Uterus (tissue), 4 donors: Measurements from ENCODE around the gene EPHB6. TPM values are rescaled to one million over a fixed set of nuclear protein-coding genes. Genes with fewer than 3 reads are reported as not detected.

Experiments used
- DNase-seq, 2 donors: peaks; one replicate each; pipeline ENCODE4 v3.0.0-alpha.2; 2019 to 2020
- H3K27ac ChIP-seq, 2 donors: fragments of 200-600 bp; sonication (generic); 1 replicate in 1 of 2; 2 replicates in 1 of 2; pipeline ENCODE4 v1.5.1; 2016 to 2018
- H3K27me3 ChIP-seq, 2 donors: fragments of 200-600 bp; sonication (generic); one replicate each; pipeline ENCODE4 v1.5.1; 2018 to 2019; ENCODE audit warnings: control low read depth in 1 of 2
- H3K36me3 ChIP-seq, 2 donors: fragments of 200-600 bp; sonication (generic); one replicate each; pipeline ENCODE4 v1.5.1; 2019; ENCODE audit warnings: control low read depth in 1 of 2
- H3K4me1 ChIP-seq, 2 donors: fragments of 200-600 bp; sonication (generic); one replicate each; pipeline ENCODE4 v1.5.1; 2018 to 2019; ENCODE audit warnings: control low read depth in 1 of 2
- H3K4me3 ChIP-seq, 2 donors: fragments of 200-600 bp; sonication (generic); 1 replicate in 1 of 2; 2 replicates in 1 of 2; pipeline ENCODE4 v1.5.1; 2018 to 2019; ENCODE audit warnings: mild to moderate bottlenecking in 1 of 2
- H3K9me3 ChIP-seq, 2 donors: fragments of 200-600 bp; sonication (generic); one replicate each; pipeline ENCODE4 v1.5.1; 2019; ENCODE audit warnings: control low read depth in 1 of 2
- CTCF ChIP-seq, 4 experiments: fragments of 200-600 bp in 2 of 4; fragments of 450-650 bp in 2 of 4; sonication (generic) in 2 of 4; IDR thresholded peaks; one replicate each; pipeline ENCODE4 v1.5.1; 2016 to 2019; ENCODE audit warnings: antibody characterized with exemption in 4 of 4, mild to moderate bottlenecking in 2 of 4, moderate library complexity in 1 of 4
- POLR2A ChIP-seq, 2 donors: fragments of 450-650 bp; IDR thresholded peaks; one replicate each; pipeline ENCODE4 v1.6.1; 2016; ENCODE audit warnings: antibody characterized with exemption in 2 of 2, mild to moderate bottlenecking in 1 of 2, moderate library complexity in 1 of 2
- intact Hi-C: fragments of 100-400 bp; cut with DNase I; formaldehyde crosslinking; loops from one replicate; pipeline ENCODE4 v1.15.1; 2023; ENCODE audit warnings: low total_unique reads
- total RNA-seq, 4 donors: library from RNA; depleted of rRNA in 3 of 4; stranded (reverse); fragments of >200 nt in 3 of 4; gene quantifications; one replicate each; pipeline versions ENCODE4 v1.1.0 to v1.2.4, GENCODE V29; 2014 to 2023
- donor health status: DM: yes; HTN: yes; CAD: no.

Gene EPHB6
- total RNA-seq, 4 donors from 2014 or later, result 1.5 to 34.6 (median 21.9) TPM

- TF ChIP-seq CTCF (IDR thresholded peaks at IDR 0.05), result no peak
- no peak for TF ChIP-seq POLR2A (IDR thresholded peaks at IDR 0.05)
- intact Hi-C loops, result no loop called here
- peaks cover 0 to 12% of the 10 kb centered on the region in 2 donors for H3K27me3 ChIP-seq
- H3K27ac ChIP-seq, result no peak overlapping the region
- no peak for DNase-seq
- no peaks in the 10 kb centered on the region for H3K9me3 ChIP-seq
- no peaks in the 10 kb centered on the region for H3K4me1 ChIP-seq
- H3K4me3 ChIP-seq, result no peak overlapping the region
- no peaks in the 10 kb centered on the region for H3K36me3 ChIP-seq
Observed at GRCh38 chr7:142847353-142847752, 7.5 kb upstream of the EPHB6 start.

DNA sequence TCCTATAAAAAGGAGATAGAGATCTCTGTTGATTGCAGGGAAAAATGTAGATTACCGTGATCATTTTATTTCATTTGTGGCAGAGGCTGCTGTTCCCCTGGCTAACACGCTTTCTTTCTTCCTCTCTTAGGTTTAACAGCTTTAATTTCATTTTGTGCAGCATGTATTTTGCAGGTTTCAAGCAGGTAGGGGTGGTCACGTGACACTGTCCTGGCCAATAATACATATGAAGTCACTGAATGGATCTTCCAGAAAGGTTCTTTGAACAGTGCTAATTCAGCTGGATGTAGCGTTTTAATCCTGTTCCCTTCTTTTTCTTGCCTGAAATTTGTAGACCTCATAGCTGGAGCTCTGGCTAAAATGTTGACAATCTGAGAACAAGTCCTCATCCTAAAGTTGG, 3.6 kb upstream of the EPHB6 start:
- Histone ChIP-seq H3K36me3 (no peaks in the 10 kb centered on the region), H3K27me3 (peaks cover 0 to 12% of the 10 kb centered on the region in 2 donors), H3K4me3 (no peak overlapping the region), H3K27ac (no peak overlapping the region), H3K9me3 (no peaks in the 10 kb centered on the region), H3K4me1 (no peaks in the 10 kb centered on the region)
- TF ChIP-seq POLR2A (IDR thresholded peaks at IDR 0.05), result no peak
- intact Hi-C loops, result no loop called here
- no peak for DNase-seq

GRCh38 chr7:142851919-142852318, 3.0 kb upstream of the EPHB6 start:
- no peak for DNase-seq
- TF ChIP-seq POLR2A (IDR thresholded peaks at IDR 0.05), result no peak
- Histone ChIP-seq H3K4me3 (no peak overlapping the region), H3K9me3 (no peaks in the 10 kb centered on the region), H3K4me1 (no peaks in the 10 kb centered on the region), H3K27ac (no peak overlapping the region), H3K36me3 (no peaks in the 10 kb centered on the region), H3K27me3 (peaks cover 0 to 12% of the 10 kb centered on the region in 2 donors)
- intact Hi-C loops, result no loop called here

- peak; percentile 65 to 68 for DNase-seq
- intact Hi-C loops, result no loop called here
- H3K36me3 ChIP-seq, result no peaks in the 10 kb centered on the region
Observed at GRCh38 chr7:142853739-142854371, 1.0 kb upstream of the EPHB6 start.

GRCh38 chr7:142855114-142855743, 353 bp downstream of the EPHB6 start:
- H3K27me3 ChIP-seq, result no peaks in the 10 kb centered on the region
- intact Hi-C loops, result no loop called here
- peak overlapping the region; percentile 59 to 73 for H3K4me3 ChIP-seq
- H3K4me1 ChIP-seq, result no peaks in the 10 kb centered on the region
- H3K9me3 ChIP-seq, result no peaks in the 10 kb centered on the region
- H3K36me3 ChIP-seq, result no peaks in the 10 kb centered on the region
- TF ChIP-seq POLR2A (IDR thresholded peaks at IDR 0.05) (no peak), CTCF (IDR thresholded peaks at IDR 0.05) (no peak)
- no peak for DNase-seq
- peak overlapping the region; percentile 45 to 76 for H3K27ac ChIP-seq

More at GRCh38 chr7:142853739-142854371, 1.0 kb upstream of the EPHB6 start:
- no peaks in the 10 kb centered on the region for H3K9me3 ChIP-seq
- TF ChIP-seq CTCF (IDR thresholded peaks at IDR 0.05), result peak; percentile 70 to 91 (median 80)
- TF ChIP-seq POLR2A (IDR thresholded peaks at IDR 0.05), result no peak
- H3K27me3 ChIP-seq, result peaks cover 0 to 2% of the 10 kb centered on the region in 2 donors
- no peaks in the 10 kb centered on the region for H3K4me1 ChIP-seq
- peak overlapping the region; percentile 59 to 73 for H3K4me3 ChIP-seq
- peak overlapping the region; percentile 45 to 76 for H3K27ac ChIP-seq

DNA sequence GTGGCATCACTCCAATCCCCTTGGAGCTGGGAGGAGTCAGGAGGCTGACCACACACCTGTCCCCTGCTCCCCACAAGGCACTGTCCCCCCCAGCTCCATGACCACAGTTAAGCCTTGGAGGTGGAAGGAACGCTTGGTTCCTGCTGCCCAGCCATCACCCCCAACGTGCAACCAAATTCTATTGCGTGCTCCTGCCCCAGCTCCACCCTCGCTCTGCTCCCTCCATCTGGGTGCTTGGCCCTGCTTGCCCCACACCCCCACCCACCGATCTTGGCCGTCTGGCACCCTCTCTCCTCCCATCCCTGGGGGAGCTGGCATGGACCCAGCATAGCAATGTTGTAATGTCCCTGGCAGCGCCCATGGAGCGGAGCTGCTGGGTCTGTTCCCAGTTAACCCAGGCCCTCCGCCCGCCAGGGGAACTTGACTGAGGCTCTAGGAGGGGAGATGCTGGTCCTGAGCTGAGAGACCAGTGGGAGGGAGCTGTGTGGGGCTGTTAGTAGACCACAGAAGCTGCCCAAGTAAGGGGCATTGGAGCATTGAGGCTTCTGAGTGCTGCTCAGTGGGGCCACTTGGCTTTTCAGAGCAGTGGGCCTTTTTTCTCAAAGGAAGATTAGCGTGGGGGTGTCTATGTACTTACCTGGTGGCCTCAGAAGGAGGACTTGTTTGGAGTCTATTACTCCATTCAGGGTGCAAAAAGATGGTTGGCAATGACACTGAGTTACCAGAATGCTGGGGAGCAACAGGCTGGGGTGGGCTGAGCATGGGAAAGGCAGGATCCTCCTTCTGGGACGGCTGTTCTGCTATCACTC, 1.1 kb downstream of the EPHB6 start:
- no peaks in the 10 kb centered on the region for H3K36me3 ChIP-seq
- H3K4me1 ChIP-seq, result no peaks in the 10 kb centered on the region
- H3K4me3 ChIP-seq, result peak overlapping the region; percentile 59 to 73
- DNase-seq, result peak; percentile 49 to 67
- H3K9me3 ChIP-seq, result no peaks in the 10 kb centered on the region
- no peaks in the 10 kb centered on the region for H3K27me3 ChIP-seq
- TF ChIP-seq CTCF (IDR thresholded peaks at IDR 0.05) (no peak), POLR2A (IDR thresholded peaks at IDR 0.05) (no peak)
- intact Hi-C loops, result no loop called here
- H3K27ac ChIP-seq, result peak overlapping the region; percentile 45 to 76
